Stimulated activated CD8-positive, alpha-beta memory T cell treated with anti-CD3 and anti-CD28 coated beads, Interleukin-15, amount 100 ng/mL, for 1 hour (primary cell): ENCODE measurements around the gene RPUSD2.
"Not testable (repeated sequence)": the region's sequence is repeated elsewhere in the genome, so short reads cannot be mapped to it uniquely, and the experiment has no call there.

Experiments used
- DNase-seq: peaks from one replicate; pipeline ENCODE4 v3.0.0-alpha.2; 2020; ENCODE audit warnings: low read depth

The RPUSD2 gene

GRCh38 chr15:40565333-40566238 is 3.5 kb upstream of the RPUSD2 start:
- DNase-seq, result no peak

DNA sequence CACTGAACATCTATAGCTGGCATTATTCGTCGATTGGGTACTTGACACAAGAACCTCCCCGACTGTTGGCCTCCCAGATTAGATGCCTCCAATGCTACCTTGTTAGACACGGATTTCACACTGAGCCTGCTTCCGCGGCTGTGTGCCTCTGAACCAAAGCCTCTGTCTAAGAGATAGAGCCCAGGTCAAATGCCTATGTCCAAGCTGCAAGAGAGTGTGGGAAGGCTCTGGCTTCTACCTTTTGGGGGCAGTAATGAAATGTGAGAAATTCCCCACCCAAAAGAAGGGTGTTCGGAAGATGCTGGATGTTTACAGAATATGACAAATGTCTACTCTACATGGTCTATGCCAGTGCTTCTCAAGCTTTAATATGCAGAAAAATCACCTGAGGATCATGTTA is 2.0 kb upstream of the RPUSD2 start:
- DNase-seq, result no peak

GRCh38 chr15:40575113-40575512 is 6.0 kb downstream of the RPUSD2 start:
- no peak for DNase-seq

- not testable (repeated sequence) for DNase-seq
These were observed 7.8 kb downstream of the RPUSD2 start for GRCh38 chr15:40576914-40577313.

GRCh38 chr15:40578892-40579291 is 9.8 kb downstream of the RPUSD2 start:
- DNase-seq, result no peak

- not testable (repeated sequence) for DNase-seq
These were observed 12.7 kb downstream of the RPUSD2 start for GRCh38 chr15:40581796-40582195.

DNA sequence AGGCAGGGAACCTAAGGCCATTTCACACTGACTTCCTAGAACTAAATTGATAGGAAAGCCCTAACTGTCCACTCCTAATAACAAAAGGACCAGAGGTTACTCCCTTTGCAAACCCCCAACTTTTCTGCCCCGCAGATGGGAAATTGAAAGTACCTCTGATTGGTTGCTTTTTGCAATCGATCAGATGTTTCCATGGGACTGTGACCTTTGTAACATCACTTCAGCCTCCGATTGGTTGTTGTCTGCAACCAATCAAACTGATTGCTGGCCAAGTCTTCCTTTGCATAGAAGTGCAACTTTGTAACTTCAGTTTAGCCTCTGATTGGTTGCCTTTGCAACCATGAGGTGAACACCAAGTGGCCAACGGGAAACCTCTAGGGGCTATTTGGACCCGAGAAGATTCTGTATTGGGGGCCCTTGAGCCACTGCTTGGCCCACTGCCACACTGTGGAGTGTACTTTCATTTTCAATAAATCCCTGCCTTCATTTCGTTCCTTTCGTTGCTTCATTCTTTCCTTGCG is 13.7 kb downstream of the RPUSD2 start:
- DNase-seq, result no peak

- DNase-seq, result no peak
These were observed 15.1 kb downstream of the RPUSD2 start for GRCh38 chr15:40584191-40584590.

DNA sequence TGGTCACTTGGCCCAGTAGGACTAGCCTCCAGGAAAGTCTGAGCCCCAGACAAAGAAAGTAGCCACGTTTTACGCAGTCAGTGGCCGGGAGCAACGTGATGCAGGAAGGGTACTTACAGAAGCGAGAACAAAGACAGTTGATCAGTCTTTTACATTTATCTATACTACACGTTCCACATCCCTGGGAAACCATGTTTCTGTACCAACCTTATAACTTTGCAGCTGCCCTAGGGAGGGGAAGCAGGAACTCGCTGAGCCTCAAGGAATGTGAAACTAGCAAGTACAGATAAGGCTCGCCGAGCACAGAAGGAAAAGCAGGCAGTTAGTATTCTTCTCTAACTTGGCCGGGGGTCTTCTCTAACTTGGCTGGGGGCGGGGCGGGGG is 21.6 kb downstream of the RPUSD2 start:
- no peak for DNase-seq

GRCh38 chr15:40591389-40591788 is 22.3 kb downstream of the RPUSD2 start:
- DNase-seq, result no peak

DNA sequence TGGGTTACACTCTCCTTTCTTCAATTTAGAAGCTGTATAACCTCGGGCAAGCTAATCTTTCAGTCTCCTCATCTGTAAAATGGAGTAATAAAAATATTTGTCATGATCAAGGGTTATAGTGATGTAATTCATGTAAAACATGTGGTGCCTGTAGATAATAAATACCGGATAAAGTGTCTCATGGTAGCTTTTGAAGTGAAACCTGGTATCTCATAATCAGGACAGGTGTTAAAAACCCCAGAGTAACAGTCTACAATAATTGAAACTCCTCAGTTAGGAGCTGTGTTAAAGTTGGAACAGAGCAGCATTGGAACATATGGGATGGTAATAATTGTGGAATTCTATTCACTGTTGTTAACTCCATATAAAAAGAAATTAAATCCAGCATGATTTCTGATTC is 24.1 kb downstream of the RPUSD2 start:
- DNase-seq, result no peak

GRCh38 chr15:40593588-40594428 is 24.7 kb downstream of the RPUSD2 start, which contains the start of gene KNL1:
Gene KNL1, plus strand, starts transcription at chr15:40594249. Its CDS starts 8,683 bp downstream, at chr15:40602932.
- peak; percentile 81 for DNase-seq

GRCh38 chr15:40594429-40594836 is 25.3 kb downstream of the RPUSD2 start:
- DNase-seq, result no peak

DNA sequence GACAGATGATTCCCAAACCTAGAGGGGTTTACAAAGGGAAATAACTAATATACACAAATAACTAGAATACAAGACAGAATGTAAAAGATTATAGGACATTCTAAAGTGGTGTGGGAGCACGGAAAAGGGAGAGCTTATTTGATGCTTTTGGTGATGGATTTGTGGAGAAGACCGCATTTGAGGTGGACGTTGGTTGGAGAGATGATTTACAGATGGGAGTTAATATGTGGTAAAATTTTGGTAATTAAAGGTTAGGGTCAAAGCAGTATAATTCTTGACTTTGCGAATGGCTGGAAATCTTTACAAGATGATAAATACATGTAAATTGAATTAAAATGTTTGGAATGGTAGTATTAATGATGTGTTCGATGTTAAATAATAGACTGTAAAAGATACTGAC is 26.1 kb downstream of the RPUSD2 start:
- no peak for DNase-seq

DNA sequence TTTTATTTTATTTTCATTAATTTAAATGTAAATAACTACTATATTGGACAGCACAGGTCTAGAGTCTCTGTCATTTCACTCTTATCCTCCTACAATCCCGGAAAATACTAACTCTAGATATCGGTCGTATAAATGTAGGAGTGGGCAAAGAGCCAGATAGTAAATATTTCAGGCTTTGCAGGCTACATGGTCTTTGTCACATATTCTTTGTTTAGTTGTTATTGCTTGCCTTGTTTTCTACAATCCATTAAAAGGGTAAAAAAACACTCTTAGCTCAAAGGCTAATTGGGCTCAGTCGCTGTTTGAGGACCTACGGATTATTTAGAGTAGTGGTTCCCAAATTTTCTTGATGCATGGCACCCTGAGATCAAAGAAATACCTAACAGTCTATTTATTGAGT is 26.7 kb downstream of the RPUSD2 start:
- DNase-seq, result no peak

DNA sequence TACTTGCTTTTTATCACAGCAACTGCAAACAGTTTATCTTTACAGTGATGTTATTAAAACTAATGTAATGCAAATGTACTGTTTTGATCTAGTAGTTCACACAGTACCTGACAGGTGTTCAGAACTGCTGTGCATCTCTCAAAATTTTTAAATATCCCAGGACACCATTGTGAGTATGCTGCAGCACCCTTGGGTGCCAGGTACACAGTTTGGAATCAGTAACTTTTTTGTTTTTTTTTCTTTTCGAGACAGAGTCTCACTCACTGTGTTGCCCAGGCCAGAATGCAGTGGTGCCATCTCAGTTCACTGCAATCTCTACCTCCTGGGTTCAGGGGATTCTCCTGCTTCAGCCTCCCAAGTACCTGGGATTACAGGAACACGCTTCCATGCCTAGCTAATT is 27.9 kb downstream of the RPUSD2 start:
- no peak for DNase-seq

DNA sequence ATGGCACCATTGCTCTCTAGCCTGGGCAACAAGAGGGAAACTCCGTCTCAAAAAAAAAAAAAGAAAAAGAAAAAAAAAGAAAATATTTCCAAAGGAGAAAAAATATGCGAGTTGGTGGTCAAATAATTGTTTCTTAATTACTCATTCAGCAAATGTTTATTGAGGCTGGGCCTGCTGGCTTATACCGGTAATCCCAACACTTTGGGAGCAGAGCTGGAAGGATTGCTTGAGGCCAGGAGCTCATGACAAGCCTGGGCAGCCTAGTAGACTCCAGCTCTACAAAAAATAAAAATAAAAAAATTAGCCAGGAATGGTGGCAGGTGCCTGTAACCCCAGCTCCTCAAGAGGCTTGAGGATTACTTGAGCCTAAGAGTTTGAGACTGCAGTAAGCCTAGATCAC is 29.0 kb downstream of the RPUSD2 start:
- DNase-seq, result no peak

DNA sequence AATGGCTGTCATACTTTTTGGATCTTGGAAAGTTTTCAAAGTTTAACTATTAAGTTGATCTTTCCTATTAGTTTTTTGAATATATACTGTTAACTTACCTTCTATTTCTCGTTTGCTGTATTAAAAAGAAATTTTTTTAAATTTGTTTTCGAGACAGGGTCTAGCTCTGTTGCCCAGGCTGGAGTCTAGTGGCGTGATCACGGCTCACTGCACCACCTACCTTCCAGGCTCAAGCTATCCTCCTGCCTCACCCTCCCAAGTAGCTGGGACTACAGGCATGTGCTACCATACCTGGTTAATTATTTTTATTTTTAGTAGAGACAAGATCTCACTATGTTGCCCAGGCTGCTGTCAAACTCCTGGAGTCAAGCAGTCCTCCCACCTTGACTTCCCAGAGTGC is 29.6 kb downstream of the RPUSD2 start:
- DNase-seq, result no peak

GRCh38 chr15:40600956-40601355 is 31.9 kb downstream of the RPUSD2 start:
- DNase-seq, result no peak

DNA sequence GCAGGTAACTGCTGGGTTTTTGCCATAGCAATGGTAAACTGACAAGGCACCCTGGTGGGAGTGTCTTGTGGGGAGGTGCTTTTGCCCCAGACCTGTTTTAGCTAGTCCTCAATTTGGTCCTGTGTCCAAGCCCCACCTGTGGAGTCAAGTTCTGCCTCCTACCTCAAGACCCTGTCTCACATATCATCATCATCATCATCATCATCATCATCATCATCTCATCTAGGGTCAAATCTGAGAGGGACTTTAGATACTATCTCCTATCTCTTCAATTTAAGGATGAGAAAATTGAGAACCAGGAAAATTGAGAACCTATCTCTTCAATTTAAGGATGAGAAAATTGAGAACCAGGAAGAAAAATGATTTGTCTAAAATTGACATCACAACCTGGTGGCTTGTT is 34.8 kb downstream of the RPUSD2 start:
- DNase-seq, result no peak

DNA sequence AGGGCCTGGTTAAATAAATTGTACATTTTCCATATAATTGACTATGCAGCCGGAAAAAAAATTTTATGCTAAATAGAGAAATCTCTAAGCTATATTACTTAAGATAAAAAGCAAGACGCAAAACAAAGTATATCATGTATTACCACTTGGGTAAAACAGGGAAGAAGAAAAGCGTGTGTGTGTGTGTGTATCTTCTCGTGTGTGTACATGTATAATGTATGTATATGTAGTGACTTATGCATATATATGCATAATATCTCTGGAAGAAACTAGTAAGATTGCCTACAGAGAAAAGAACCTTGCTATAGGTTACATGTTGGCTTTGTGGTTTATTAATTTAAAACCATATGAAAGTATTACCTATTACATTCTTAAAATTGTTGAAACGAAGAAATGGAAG is 44.0 kb downstream of the RPUSD2 start:
- DNase-seq, result no peak

DNA sequence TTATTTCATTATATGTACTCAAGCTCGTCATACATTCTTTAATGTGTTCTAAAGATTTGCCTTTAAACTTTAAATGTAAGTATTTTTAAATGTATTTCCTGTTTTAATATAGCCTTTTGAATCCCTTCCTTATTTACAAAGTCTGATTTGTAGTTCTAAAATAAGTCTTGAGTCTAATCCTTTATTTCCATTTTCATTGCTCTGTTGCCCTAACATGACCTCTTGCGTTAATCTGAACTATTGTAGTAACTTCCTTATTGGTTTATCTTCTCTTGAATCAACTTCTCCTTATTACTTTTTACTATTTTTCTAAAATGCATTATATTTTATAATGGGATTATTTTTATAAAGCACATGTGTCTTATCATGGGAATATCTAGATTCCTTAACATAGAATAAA is 48.9 kb downstream of the RPUSD2 start:
- no peak for DNase-seq

GRCh38 chr15:40618906-40619305 is 49.8 kb downstream of the RPUSD2 start:
- DNase-seq, result no peak
